Activated T-cell treated with anti-CD3 and anti-CD28 coated beads for 1 hour (primary cell): ENCODE data around the gene ANKRD13D.
A peak's percentile ranks its signal among the peaks of the same experiment; 100 is the strongest.
"Not testable (repeated sequence)": the region's sequence is repeated elsewhere in the genome, so short reads cannot be mapped to it uniquely, and the experiment has no call there.

Experiments used
- DNase-seq: peaks from one replicate; pipeline ENCODE4 v3.0.0-alpha.2; 2020; ENCODE audit warnings: low read depth

ANKRD13D gene

DNA sequence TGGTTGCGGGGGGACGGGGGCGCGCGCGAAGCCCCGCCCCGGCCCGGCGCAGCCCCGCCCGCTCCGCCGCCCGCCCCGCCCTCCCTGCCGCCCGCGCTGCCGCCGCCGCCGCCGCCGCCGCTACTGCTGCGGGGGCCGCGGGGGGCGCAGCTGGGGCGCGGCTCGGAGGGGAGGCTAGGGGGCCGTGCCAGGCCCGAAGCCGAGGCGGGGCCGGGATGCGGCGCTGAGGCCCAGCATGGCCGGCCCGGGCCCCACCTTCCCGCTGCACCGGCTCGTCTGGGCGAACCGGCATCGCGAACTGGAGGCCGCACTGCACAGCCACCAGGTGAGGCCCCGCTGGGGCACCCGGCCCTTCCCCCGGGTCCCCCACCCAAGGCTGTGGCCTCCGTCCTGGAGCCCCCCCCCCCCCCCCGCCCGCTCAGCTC lies at the start of gene ANKRD13D:
Gene ANKRD13D (plus strand): TSS at position 78 of the 425 bp plus-strand sequence. CDS start 158 bp downstream, at position 236.
- DNase-seq: no peak

DNA sequence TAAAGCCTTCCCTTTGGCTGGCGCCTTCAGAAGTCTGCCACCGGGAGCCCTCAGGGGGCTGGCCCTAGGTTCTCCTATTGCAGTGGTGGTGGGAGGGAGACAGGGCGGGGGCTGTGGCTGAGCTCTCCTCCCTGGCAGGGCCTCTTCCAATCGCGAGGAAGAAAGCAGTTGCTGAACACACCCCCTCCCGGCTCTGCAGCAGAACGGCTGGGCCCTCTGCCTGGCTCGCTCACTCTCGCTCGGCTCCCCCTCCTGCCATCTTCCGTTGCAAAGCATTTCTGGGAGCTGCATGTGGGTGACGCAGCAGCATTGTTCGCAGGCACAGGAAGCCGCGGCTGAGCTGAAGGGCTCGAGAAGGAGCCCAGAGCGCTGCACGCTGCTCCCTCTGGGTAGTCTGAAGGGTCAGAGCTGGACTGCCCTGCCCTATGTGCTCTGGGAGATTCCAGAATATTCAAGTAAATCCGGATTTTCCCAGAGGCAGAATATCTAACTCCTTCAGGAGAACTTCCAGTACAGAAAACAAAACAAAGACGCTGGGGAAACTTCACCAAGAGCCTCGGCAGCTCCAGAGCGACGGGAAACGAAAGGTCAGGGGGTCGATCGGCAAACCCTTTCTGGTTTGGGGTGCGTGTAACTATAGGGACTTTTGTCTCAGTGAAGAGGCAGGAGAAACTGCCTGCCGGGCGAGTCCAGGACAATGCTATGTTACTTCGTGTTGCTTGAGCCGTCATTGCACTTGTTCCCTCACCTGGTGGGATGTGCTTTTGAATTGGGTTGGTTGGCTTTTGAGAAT lies 49.1 kb upstream of the ANKRD13D start:
- DNase-seq: peak; percentile 87

GRCh38 chr11:67240576-67241389 lies 48.3 kb upstream of the ANKRD13D start:
- DNase-seq: peak; percentile 63

DNA sequence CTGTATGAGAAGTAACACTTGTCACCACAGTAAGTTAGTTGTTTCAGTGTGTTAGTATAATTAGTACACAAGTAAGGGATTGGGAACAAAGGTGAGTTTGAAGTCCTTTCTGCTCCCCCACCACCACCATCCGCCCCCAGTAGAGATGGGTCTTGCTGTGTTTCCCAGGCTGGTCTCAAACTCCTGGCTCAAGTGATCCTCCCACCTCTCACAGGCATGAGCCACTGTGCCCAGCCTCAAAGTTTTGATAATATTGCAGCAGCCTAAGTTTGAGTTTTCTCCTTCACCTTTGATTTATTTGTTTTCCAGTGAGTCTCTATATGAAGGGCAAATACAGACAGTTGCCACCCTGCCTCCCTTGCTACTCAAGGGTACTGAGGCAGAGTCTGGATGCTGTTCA lies 46.6 kb upstream of the ANKRD13D start:
- no peak for DNase-seq

DNA sequence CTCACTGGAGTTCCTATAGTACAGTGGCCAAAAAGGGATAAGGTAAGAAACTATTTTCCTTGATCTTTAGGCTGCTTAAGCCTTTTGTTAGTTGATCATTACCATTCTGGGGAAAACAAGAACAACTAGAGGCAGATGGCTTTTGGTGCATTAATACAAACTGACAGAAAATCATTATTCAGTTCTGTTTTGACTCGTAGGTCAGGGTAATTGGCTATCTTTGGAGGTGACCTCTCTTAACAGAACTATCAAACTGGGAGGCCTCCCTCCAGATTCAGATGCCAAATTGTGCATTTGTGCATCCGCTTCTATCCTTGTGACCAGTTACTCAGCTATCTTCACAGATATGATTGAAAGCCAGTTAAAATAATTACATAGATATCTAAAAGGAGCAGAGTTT lies 46.1 kb upstream of the ANKRD13D start:
- no peak for DNase-seq

DNA sequence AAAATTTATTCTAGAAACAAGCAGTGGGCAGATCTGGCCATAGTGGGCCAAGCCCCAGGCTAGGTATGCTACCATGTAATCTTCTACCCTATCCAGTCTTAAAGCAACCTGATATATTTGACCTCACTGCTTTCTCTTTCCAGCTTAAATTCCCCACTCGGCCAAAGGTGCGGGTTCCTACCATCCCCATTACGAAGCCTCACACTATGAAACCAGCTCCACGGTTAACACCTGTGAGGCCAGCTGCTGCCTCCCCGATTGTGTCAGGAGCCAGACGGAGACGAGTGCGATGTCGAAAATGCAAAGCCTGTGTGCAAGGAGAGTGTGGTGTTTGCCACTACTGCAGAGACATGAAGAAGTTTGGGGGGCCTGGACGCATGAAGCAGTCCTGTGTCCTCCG lies 44.1 kb upstream of the ANKRD13D start:
- no peak for DNase-seq

DNA sequence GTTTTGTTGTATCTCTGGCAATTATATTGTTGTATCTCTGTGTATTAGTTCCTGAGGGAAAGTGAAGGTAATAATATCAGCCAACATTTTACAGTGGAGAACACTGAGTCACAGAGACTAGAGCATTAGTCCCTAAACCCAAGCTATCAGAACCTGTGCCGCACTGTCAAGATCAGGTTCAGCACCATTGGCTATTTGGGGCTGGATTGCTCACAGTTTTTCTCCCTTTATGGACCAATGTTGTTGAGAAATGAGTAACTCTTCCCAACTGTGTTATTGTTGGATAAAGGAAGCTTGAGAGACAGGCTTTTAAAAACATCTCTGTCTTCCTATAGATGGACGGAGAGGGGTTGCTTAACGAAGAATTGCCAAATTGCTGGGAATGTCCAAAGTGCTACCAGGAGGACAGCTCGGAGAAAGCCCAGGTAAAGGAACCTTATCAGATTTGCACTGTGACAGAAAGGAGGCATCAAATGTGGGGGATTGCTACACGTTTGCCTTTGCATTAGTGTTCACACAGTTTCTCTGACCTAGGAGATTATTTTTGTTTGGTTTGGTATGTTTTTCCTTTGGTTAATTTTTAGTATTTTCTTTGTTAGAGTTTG lies 41.1 kb upstream of the ANKRD13D start:
- DNase-seq: no peak

- DNase-seq: no peak
Observed at GRCh38 chr11:67248653-67249052, 40.5 kb upstream of the ANKRD13D start.

- no peak for DNase-seq
Observed at GRCh38 chr11:67250059-67251043, 38.8 kb upstream of the ANKRD13D start.

DNA sequence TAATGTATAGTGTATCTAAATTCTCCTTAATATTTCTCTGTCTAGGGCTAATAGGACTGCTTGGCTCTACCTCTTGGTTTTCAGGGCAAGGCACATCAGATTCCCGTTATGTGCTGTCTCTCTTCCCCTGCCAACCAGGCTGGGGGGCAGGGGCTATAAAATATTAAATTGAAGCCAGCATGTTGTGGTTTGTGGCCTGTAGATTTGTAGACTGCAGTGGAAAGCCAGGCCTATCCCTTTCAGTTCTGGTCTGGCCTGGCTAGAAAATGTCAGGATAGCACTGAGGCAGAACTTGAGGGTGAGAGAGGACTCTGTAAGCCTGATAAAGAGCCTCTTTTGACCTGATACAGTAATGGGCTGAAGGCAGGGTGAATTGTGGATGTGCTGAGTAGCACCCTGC lies 37.3 kb upstream of the ANKRD13D start:
- no peak for DNase-seq

GRCh38 chr11:67252831-67253239 lies 36.3 kb upstream of the ANKRD13D start:
- DNase-seq: no peak

DNA sequence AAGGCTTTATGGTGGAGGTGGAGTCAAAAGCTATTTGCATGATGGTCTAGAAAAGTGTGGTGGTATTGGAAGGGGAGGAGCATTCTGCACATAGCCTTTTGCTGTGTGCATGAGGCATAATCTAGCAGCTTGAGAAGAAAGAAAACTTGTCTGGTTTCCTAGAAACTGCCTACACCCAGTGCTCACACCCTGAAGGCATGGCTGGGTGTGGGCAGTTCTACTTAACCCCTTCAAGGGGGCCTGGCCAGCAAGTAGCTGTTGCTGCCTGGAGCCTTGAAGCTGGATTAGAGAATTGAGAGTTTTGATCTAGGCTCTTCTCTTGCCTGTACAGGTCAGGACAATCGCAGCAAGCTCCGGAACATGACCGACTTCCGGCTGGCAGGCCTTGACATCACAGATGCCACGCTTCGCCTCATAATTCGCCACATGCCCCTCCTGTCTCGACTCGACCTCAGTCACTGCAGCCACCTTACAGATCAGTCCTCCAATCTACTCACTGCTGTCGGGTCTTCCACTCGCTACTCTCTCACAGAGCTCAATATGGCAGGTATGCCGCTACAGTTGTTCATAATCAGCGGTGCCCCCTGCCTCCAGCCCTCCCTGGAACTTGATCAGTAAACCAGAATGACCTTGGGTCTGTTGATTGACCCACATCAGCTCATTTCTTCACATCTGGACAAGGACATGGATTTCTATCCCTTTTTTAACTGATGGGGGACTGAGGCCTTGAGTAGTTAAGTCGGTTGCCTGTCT lies 35.1 kb upstream of the ANKRD13D start:
- no peak for DNase-seq

DNA sequence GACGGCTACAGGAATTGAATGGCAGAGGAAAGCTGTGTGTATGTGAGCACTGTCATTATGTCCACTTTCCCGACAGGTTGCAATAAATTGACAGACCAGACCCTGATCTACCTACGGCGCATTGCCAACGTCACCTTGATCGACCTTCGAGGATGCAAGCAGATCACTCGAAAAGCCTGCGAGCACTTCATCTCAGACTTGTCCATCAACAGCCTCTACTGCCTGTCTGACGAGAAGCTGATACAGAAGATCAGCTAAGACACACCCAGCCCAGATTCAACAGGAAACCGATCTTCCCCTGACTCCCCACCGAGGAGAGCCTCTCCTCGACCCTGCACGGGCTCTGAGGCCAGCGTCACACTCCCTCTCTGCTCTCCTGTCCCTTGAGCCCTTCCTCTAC lies 34.3 kb upstream of the ANKRD13D start:
- no peak for DNase-seq

GRCh38 chr11:67255353-67255752 lies 33.8 kb upstream of the ANKRD13D start:
- no peak for DNase-seq

- DNase-seq: no peak
Observed at GRCh38 chr11:67255864-67256263, 33.2 kb upstream of the ANKRD13D start.

DNA sequence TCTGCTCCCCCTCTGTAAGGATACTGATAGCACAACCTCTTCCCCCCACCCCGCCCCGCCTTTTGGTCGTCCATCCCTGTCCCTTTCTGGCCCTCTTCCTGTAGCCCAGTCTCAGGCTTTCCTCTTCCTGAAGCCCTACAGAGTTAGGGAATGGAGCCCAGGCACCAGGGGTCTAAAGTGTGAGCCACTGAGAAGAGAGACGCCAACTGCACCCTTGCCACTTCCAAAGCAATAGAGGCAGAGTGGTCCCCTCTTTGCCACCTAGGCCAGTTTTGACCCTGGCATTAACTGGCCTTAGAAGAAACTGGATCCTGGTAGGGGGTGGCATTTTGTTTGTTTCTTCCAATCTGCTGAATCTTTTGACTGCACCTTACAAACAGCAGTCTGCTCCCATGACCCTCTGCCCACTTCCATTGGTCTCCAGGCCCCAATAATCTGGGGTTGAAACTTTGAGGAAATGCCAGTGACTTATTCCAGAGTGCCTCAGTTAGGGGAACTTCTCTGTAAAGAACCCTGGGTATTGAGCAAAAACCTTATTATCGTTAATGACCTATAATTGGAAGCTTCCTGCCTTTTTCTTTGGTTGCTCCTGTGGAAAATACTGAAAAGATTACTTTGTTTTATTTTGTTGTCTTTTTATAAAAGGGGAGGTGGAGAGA lies 32.5 kb upstream of the ANKRD13D start:
- no peak for DNase-seq

- no peak for DNase-seq
Observed at GRCh38 chr11:67260406-67260805, 28.7 kb upstream of the ANKRD13D start.

DNA sequence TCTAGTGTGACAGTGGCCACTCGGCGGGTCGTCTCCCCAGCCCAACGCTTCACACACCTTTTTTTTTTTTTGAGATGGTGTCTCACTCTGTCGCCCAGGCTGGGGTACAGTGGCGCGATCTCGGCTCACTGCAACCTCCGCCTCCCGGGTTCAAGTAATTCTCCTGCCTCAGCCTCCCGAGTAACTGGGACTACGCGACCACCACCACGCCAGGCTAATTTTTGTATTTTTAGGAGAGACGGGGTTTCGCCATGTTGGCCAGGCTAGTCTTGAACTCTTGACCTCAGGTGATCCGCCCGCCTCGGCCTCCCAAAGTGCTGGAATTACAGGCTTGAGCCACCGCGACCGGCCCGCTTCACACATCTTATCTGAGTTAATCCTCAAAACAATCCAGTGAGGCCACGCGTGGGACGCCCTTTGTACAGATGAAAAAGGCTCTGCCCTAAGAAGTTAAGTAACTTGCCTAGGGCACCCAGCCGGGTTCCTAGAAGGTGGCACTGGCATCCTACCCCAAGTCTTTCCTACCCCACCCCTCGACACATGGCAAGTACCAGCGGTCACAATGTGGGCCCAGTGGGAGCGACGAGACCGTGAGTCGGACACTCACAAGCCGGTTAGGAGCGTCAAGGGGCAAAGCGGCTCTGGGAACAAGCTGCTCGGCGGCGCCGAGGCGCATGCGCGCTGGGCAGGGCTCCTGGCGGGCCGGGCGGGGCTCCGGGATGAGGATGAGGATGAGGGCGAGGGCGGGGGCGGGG lies 28.0 kb upstream of the ANKRD13D start:
- not testable (repeated sequence) for DNase-seq

DNA sequence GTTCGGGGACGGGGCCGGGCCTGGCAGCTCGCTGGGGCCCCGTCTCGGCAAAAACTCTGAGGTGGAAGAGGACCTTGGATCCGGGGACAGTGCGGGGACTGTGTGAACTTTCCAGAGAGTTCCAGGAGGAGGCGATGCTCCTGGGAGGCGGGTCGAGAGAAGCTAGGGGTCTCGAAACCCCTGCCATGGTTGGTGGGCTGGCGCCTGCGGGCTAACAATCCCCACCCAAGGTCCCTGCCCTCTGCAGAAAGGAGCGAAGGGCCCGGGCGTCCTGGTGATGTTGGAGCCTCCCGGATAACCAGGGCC lies 27.5 kb upstream of the ANKRD13D start:
- DNase-seq: no peak
